ENCODE data around the gene CYP27C1.

The CYP27C1 gene

GRCh38 chr2:127146071-127146725 lies 73.9 kb downstream of the CYP27C1 start:
- no peak for DNase-seq

DNA sequence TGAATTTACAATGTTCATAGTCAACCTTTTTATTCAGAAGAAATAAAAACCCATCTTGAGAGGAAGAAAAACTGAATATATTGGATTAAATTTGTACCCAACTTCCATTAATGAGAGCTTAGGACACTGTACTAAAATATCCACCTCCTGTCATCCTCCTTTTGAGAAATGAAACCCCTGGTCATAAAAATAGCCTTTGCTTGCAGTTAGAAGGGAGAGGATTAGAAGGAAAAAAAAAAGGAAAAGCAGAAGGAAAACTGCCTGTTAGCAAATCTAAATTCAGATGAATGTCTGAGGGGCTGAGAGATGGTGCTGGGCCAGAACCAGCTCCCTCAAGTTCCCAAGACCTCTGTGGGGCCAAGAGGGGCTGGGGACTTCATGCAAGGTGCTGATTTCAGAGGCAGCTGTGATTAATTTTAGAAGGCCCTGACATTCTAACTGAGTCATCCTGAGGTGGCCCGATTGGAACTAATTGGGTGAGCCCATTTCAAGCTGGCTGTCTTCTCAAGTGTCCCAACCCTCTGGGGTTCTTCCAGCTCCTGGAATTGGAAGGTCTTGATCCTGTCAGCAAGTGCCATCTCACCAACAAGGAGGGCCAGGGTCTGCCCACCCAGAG lies 74.7 kb downstream of the CYP27C1 start:
- DNase-seq = no peak

- no peak for DNase-seq
Observed at GRCh38 chr2:127143841-127144782, 76.0 kb downstream of the CYP27C1 start.

- DNase-seq = no peak
Observed at GRCh38 chr2:127142663-127143630, 77.2 kb downstream of the CYP27C1 start.

DNA sequence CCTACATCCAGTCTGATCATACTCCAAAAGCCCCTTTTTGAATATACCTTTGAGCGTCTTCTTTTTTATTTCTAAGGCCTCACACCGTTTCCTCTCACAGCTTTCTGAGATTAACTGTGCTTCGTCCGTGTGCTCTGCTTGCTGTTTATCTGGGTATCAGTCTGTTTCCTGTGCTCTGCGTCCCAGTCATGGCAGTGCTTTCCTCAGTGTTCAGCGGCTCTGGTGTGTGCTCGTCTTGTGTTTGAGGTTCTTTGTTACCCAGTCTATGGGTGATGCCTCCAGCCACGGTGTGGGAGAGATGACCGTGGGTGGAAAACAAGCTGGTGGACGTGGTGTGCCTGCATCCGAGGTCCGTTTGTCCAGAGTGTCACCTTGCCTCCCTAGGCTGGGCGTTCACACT lies 79.6 kb downstream of the CYP27C1 start:
- DNase-seq = no peak

- no peak for DNase-seq
Observed at GRCh38 chr2:127139766-127140165, 80.3 kb downstream of the CYP27C1 start.

DNA sequence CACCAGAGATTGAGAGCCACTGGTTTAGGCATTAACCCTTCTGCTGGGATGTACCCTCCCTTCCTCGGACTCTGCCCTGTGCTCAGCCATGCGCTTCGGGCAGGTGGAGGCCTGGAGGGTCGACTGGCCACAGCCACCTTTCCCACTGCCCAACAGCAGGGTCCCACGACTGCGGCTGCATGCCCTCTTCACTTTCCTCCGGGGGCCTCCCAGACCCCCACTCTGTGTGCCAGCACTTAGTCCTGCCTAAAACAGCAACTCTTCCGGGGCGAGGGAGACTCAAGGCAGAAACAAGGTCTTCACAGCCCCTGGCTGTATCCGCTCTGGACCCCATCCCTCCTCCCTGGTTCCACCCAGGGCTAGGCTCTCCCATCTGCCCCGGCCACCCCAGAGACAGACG lies 81.8 kb downstream of the CYP27C1 start:
- no peak for DNase-seq

DNA sequence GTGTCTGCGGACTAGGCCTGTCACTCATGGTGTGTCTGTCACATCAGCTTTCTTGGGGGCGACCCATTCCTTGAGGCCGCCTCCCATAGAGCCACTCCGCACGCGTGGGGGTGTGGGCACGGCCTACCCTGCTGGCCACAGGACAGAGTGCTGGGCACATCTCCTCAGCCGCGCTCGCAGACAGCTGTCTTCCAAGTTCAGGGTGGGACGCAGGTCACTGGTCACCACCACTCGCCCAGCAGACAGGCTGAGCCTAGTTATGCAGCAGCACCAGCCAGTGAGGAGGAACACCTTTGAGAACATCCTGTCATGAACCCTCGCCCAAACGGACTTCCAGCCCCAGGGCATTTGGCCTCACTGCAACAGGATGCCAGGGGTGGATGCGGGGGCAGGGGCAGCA lies 82.4 kb downstream of the CYP27C1 start:
- no peak for DNase-seq

DNA sequence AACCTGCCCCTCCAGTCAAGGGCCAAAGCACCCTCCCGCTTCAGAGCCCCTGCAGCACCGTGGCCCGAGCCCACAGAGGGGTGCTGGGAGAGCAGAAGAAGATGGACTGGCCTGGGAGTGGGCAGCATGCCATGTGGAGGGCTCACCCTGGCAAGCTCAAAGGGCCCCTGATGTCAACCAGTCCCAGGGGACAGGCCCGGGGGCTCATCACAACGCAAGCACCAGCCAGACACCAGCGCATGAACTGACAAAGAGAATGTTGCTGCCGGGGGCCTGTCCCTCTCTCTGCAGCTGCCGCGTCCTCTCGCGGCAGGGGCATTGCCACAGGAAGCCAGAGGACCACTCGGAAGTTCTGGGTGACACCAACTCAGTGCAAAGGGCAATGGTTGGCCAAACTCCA lies 82.9 kb downstream of the CYP27C1 start:
- no peak for DNase-seq

DNA sequence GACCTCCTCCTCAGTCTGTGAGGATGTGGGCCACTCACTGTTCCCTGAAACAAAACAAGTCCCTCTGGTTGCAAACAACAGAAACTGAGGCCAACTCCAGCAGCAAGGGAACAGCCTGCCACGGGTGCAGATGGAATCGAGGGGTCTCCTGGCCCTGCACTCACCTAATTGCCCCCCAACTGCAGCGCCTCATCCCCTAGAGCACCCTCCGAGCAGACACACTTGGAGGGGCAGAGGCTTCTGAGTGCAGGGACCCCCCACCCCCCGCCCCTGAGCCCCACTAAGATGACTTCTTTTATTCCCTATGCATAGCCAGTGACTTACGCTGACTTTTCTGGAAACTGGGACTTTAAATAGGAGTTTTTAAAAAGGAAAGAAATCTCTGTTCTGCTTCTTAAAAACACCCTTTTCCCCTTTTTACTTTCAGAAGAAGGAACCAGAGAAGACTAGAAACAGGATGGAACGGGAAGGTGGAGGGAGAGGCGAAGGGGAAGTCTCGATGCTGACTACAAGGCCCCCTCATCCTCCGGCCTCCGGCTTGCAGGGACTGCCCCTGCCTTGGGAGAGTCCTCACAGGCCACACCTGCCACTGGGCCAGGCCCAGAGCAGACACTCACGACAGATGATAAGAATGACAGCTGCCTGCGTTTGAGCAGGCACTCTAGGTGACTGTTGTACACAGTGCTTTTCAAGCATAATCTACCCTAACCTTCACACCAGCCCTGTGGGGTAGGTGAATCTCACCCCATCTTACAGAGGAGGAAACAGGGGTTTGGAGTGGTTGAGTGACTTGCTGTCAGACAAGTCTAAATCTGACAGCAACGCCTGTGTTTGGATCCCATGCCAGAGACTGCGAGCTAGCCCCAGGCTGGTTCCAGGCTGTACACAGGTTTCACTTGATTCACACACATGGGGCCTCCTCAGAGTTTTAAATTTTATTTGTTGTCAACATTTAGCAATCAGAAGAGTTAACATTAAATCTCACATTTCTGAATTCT lies 85.0 kb downstream of the CYP27C1 start:
- DNase-seq = no peak

DNA sequence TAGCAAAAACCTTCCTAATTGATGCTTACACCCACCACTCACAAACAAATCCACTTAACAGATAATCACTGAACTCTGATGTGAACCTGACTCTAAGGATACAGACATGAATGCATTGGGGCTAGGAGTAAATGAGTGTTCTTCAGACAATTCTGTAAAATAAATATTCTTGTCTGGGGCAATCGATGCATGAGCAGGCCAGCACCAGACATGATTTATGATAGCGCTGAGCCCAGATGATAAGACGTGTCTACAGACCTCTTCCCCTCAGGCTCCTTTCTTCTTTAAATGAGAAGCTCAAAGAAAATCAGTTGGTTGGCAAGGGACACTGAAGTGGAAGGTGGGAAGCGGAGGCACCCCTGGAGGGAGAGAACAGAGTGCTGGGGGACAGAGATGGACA lies 85.9 kb downstream of the CYP27C1 start:
- DNase-seq = no peak

All from T1000 (cell line).